Fibroblast of villous mesenchyme (primary cell): ENCODE measurements around the gene TRABD2B. TPM values are rescaled to one million over a fixed set of nuclear protein-coding genes. Genes with fewer than 3 reads are reported as not detected.

Experiments
- DNase-seq: peaks from one replicate; pipeline ENCODE4 v3.0.0-alpha.2; 2010; ENCODE audit warnings: low read depth
- H3K4me3 ChIP-seq: 2 replicates; pipeline ENCODE4 v1.5.1; 2011; ENCODE audit warnings: low read depth, mild to moderate bottlenecking, low read length
- CTCF ChIP-seq: IDR thresholded peaks from 2 replicates; pipeline ENCODE4 v1.5.1; 2012; ENCODE audit warnings: low read depth, mild to moderate bottlenecking, low read length; ENCODE audit not compliant: insufficient read depth
- total RNA-seq: library from RNA; depleted of rRNA; stranded (reverse); fragments of >200 nt; gene quantifications from 2 replicates; pipeline ENCODE4 v1.2.3, GENCODE V29; 2012

The TRABD2B gene
- total RNA-seq, 1 donor: not detected

GRCh38 chr1:47881505-47882442, 115.4 kb downstream of the TRABD2B start:
- H3K4me3 ChIP-seq: no peak overlapping the region
- no peak for TF ChIP-seq CTCF
- peak; percentile 46 for DNase-seq

GRCh38 chr1:47876587-47876963, 120.6 kb downstream of the TRABD2B start:
- no peak overlapping the region for H3K4me3 ChIP-seq
- TF ChIP-seq CTCF: no peak
- DNase-seq: no peak

- H3K4me3 ChIP-seq: no peak overlapping the region
- DNase-seq: peak; percentile 35
- TF ChIP-seq CTCF: no peak
Observed at GRCh38 chr1:47875831-47876586, 121.2 kb downstream of the TRABD2B start.

GRCh38 chr1:47875036-47875435, 122.1 kb downstream of the TRABD2B start:
- TF ChIP-seq CTCF: no peak
- DNase-seq: no peak
- H3K4me3 ChIP-seq: no peak overlapping the region

GRCh38 chr1:47873337-47873736, 123.8 kb downstream of the TRABD2B start:
- no peak for TF ChIP-seq CTCF
- no peak for DNase-seq
- no peak overlapping the region for H3K4me3 ChIP-seq

GRCh38 chr1:47872886-47873285, 124.3 kb downstream of the TRABD2B start:
- H3K4me3 ChIP-seq: no peak overlapping the region
- TF ChIP-seq CTCF: no peak
- no peak for DNase-seq
